ENCODE results near the gene NEK9. TPM values are rescaled to one million over a fixed set of nuclear protein-coding genes. Genes with fewer than 3 reads are reported as not detected.

The NEK9 gene
- total RNA-seq, 1 experiment from 2014 or later: 40.7 TPM

- Histone ChIP-seq H3K27me3 (ENCODE audit: control insufficient read depth, insufficient read depth, low read length) (no peaks in the 10 kb centered on the region), H3K4me3 (ENCODE audit: low read depth in 2 of 2, low read length in 2 of 2) (peak overlapping the region; percentile 64 to 72), H3K9me3 (ENCODE audit: control insufficient read depth, insufficient read depth, low read depth, low read length) (no peaks in the 10 kb centered on the region), H3K36me3 (ENCODE audit: control insufficient read depth, insufficient read depth, low read length) (no peaks in the 10 kb centered on the region), H3K4me1 (ENCODE audit: control insufficient read depth, insufficient read depth, low read length) (peaks cover 11% of the 10 kb centered on the region), H3K27ac (ENCODE audit: low read length) (peak overlapping the region; percentile 99)
- BruUV-seq (replicated peaks): no TSS peak
- ChIA-PET POLR2A (interaction anchor here (0.8 to 1.1 kb wide), 2 partner anchors 19 to 147 kb away, joined by 3 read pairs; partner anchors contain the start of gene RPS6KL1), CTCF (interaction anchor here (0.5 kb wide), 1 partner anchor 191 kb away, joined by 3 read pairs; no protein-coding TSS in a partner anchor)
- in situ Hi-C loops (cut with HindIII; ENCODE audit: low pct_unique_long_range_greater_than_20kb, low sequenced_read_pairs) (no loop called here), intact Hi-C loops (cut with micrococcal nuclease; ENCODE audit: unreplicated experiment) (no loop called here)
- TF ChIP-seq CTCF (IDR thresholded peaks at IDR 0.05): no peak
- no peak for TF ChIP-seq SIN3A (IDR thresholded peaks at IDR 0.05; ENCODE audit: borderline replicate concordance, insufficient read depth, low read depth, low read length)
- TF ChIP-seq TCF7L2 (IDR thresholded peaks at IDR 0.05; ENCODE audit: low read depth, low read length): no peak
- no peak for TF ChIP-seq POLR2AphosphoS5 (IDR thresholded peaks at IDR 0.05; ENCODE audit: low read depth, low read length)
- no peak for TF ChIP-seq REST (IDR thresholded peaks at IDR 0.05; ENCODE audit: insufficient read depth in 1 of 2, low read depth in 2 of 2, low read length in 1 of 2)
- DNase-seq (ENCODE audit: low read depth, low spot score) (no peak), ATAC-seq (peak; percentile 15; the same call in 1 of the 2 replicates)
Measured at GRCh38 chr14:75069811-75070145, 57.1 kb downstream of the NEK9 start.

GRCh38 chr14:75069121-75069810 lies 57.6 kb downstream of the NEK9 start, which contains the start of gene ZC2HC1C:
Gene ZC2HC1C, plus strand, starts transcription at chr14:75069641. Its CDS starts 933 bp downstream, at chr14:75070574.
- BruUV-seq (replicated peaks): no TSS peak
- CTCF ChIA-PET: interaction anchor here (0.5 kb wide), 1 partner anchor 191 kb away, joined by 3 read pairs; no protein-coding TSS in a partner anchor
- intact Hi-C loops (cut with micrococcal nuclease; ENCODE audit: unreplicated experiment): no loop called here

More at GRCh38 chr14:75069121-75069810, 57.6 kb downstream of the NEK9 start, which contains the start of gene ZC2HC1C:
- DNase-seq (ENCODE audit: low read depth, low spot score) (no peak), ATAC-seq (peak; percentile 95)
- POLR2A ChIA-PET: interaction anchor here (0.7 to 1.1 kb wide), 3 partner anchors 14 to 146 kb away, joined by 3 to 7 read pairs (median 3); partner anchors contain the start of gene RPS6KL1
- TF ChIP-seq TCF7L2 (IDR thresholded peaks at IDR 0.05; ENCODE audit: low read depth, low read length): peak; percentile 44; the same call in 1 of the 2 replicates
- TF ChIP-seq SIN3A (IDR thresholded peaks at IDR 0.05; ENCODE audit: borderline replicate concordance, insufficient read depth, low read depth, low read length): no peak
- no peak for TF ChIP-seq REST (IDR thresholded peaks at IDR 0.05; ENCODE audit: insufficient read depth in 1 of 2, low read depth in 2 of 2, low read length in 1 of 2)
- no peak for TF ChIP-seq CTCF (IDR thresholded peaks at IDR 0.05)
- peak; percentile 57 for TF ChIP-seq POLR2AphosphoS5 (IDR thresholded peaks at IDR 0.05; ENCODE audit: low read depth, low read length)
- H3K9me3 ChIP-seq (ENCODE audit: control insufficient read depth, insufficient read depth, low read depth, low read length): no peaks in the 10 kb centered on the region
- peak within 1 kb of the TSS; percentile 64 to 72 for H3K4me3 ChIP-seq (ENCODE audit: low read depth in 2 of 2, low read length in 2 of 2)
- H3K36me3 ChIP-seq (ENCODE audit: control insufficient read depth, insufficient read depth, low read length): no peaks in the 10 kb centered on the region
- peak within 1 kb of the TSS; percentile 99 for H3K27ac ChIP-seq (ENCODE audit: low read length)
- peaks cover 11% of the 10 kb centered on the region for H3K4me1 ChIP-seq (ENCODE audit: control insufficient read depth, insufficient read depth, low read length)
- no peaks in the 10 kb centered on the region for H3K27me3 ChIP-seq (ENCODE audit: control insufficient read depth, insufficient read depth, low read length)
- in situ Hi-C loops (cut with HindIII; ENCODE audit: low pct_unique_long_range_greater_than_20kb, low sequenced_read_pairs): no loop called here
